ENCODE data around the gene OST4.
"Not testable (repeated sequence)": the region's sequence is repeated elsewhere in the genome, so short reads cannot be mapped to it uniquely, and the experiment has no call there.

The OST4 gene

DNA sequence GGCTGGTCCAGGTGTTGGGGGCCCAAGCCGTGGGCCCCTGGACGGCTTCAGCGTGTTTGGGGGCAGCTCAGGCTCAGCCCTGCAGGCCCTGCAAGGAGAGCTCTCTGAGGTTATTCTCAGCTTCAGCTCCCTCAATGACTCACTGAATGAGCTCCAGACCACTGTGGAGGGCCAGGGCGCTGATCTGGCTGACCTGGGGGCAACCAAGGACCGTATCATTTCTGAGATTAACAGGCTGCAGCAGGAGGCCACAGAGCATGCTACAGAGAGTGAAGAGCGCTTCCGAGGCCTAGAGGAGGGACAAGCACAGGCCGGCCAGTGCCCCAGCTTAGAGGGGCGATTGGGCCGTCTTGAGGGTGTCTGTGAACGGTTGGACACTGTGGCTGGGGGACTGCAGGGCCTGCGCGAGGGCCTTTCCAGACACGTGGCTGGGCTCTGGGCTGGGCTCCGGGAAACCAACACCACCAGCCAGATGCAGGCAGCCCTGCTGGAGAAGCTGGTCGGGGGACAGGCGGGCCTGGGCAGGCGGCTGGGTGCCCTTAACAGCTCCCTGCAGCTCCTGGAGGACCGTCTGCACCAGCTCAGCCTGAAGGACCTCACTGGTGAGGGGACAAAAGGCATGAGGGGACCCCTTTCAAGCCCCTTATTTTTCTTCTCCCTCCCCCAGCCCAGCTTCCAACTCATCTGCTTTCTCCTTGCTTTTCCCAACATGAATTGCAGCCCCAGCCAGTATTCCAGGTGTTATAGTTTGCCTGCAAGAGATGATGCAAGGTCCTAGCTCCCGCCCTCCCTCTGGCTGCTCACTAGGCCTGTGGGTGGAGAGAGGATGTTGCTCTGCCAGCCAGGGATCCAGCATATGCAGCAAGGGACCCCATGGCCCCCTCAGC is 12.2 kb upstream of the OST4 start:
- Histone ChIP-seq H3K27me3 (ENCODE audit: control insufficient read depth in 1 of 2, insufficient read depth in 2 of 2, low read length in 2 of 2) (no peaks in the 10 kb centered on the region), H3K36me3 (ENCODE audit: insufficient read depth, low read length) (peaks cover 17% of the 10 kb centered on the region), H3K4me1 (ENCODE audit: insufficient read depth, low read length) (peaks cover 64% of the 10 kb centered on the region), H3K27ac (ENCODE audit: low read depth, low read length) (no peak overlapping the region), H3K4me3 (ENCODE audit: low read depth in 1 of 2, low read length in 2 of 2) (no peak overlapping the region), H3K9ac (ENCODE audit: low read length) (no peak overlapping the region), H3K9me3 (ENCODE audit: low read length) (no peaks in the 10 kb centered on the region)

DNA sequence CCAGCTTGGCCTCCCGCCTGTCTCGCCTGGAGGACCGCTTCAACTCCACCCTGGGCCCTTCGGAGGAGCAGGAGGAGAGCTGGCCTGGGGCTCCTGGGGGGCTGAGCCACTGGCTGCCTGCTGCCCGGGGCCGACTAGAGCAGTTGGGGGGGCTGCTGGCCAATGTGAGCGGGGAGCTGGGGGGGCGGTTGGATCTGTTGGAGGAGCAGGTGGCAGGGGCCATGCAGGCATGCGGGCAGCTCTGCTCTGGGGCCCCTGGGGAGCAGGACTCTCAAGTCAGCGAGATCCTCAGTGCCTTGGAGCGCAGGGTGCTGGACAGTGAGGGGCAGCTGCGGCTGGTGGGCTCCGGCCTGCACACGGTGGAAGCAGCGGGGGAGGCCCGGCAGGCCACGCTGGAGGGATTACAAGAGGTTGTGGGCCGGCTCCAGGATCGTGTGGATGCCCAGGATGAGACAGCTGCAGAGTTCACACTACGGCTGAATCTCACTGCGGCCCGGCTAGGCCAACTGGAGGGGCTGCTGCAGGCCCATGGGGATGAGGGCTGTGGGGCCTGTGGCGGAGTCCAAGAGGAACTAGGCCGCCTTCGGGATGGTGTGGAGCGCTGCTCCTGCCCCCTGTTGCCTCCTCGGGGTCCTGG is 11.4 kb upstream of the OST4 start:
- Histone ChIP-seq H3K27me3 (ENCODE audit: control insufficient read depth in 1 of 2, insufficient read depth in 2 of 2, low read length in 2 of 2) (no peaks in the 10 kb centered on the region), H3K27ac (ENCODE audit: low read depth, low read length) (no peak overlapping the region), H3K4me1 (ENCODE audit: insufficient read depth, low read length) (peaks cover 67% of the 10 kb centered on the region), H3K9me3 (ENCODE audit: low read length) (no peaks in the 10 kb centered on the region), H3K9ac (ENCODE audit: low read length) (no peak overlapping the region), H3K36me3 (ENCODE audit: insufficient read depth, low read length) (peaks cover 17% of the 10 kb centered on the region), H3K4me3 (ENCODE audit: low read depth in 1 of 2, low read length in 2 of 2) (no peak overlapping the region)

DNA sequence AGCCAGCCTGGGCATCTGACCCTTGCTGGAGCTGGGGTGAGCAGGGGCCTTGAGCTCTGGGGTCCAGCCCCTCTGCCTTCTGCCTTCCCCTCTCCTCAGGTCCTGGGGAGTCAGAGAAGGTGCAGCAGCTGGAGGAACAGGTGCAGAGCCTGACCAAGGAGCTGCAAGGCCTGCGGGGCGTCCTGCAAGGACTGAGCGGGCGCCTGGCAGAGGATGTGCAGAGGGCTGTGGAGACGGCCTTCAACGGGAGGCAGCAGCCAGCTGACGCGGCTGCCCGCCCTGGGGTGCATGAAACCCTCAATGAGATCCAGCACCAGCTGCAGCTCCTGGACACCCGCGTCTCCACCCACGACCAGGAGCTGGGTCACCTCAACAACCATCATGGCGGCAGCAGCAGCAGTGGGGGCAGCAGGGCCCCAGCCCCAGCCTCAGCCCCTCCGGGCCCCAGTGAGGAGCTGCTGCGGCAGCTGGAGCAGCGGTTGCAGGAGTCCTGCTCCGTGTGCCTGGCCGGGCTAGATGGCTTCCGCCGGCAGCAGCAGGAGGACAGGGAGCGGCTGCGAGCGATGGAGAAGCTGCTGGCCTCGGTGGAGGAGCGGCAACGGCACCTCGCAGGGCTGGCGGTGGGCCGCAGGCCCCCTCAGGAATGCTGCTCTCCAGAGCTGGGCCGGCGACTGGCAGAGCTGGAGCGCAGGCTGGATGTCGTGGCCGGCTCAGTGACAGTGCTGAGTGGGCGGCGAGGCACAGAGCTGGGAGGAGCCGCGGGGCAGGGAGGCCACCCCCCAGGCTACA is 10.7 kb upstream of the OST4 start:
- H3K9ac ChIP-seq (ENCODE audit: low read length) = no peak overlapping the region
- H3K27ac ChIP-seq (ENCODE audit: low read depth, low read length) = peak overlapping the region; percentile 52
- no peaks in the 10 kb centered on the region for H3K27me3 ChIP-seq (ENCODE audit: control insufficient read depth in 1 of 2, insufficient read depth in 2 of 2, low read length in 2 of 2)
- H3K36me3 ChIP-seq (ENCODE audit: insufficient read depth, low read length) = peaks cover 17% of the 10 kb centered on the region
- peaks cover 67% of the 10 kb centered on the region for H3K4me1 ChIP-seq (ENCODE audit: insufficient read depth, low read length)
- H3K4me3 ChIP-seq (ENCODE audit: low read depth in 1 of 2, low read length in 2 of 2) = peak overlapping the region in 1 of 2 donors; percentile 90
- H3K9me3 ChIP-seq (ENCODE audit: low read length) = no peaks in the 10 kb centered on the region

DNA sequence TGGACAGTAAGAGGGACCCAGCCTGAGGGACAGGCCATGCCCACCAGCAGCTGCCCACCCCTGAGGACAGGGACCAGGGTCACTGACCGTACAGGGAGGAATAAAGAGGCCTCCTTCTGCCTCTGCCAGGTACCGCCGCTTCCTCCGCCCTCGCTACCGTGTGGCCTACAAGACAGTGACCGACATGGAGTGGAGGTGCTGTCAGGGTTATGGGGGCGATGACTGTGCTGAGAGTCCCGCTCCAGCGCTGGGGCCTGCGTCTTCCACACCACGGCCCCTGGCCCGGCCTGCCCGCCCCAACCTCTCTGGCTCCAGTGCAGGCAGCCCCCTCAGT is 9.1 kb upstream of the OST4 start:
- H3K27me3 ChIP-seq (ENCODE audit: control insufficient read depth in 1 of 2, insufficient read depth in 2 of 2, low read length in 2 of 2) = no peaks in the 10 kb centered on the region
- peak overlapping the region; percentile 90 to 96 for H3K4me3 ChIP-seq (ENCODE audit: low read depth in 1 of 2, low read length in 2 of 2)
- peak overlapping the region; percentile 87 for H3K27ac ChIP-seq (ENCODE audit: low read depth, low read length)
- no peaks in the 10 kb centered on the region for H3K9me3 ChIP-seq (ENCODE audit: low read length)
- peaks cover 17% of the 10 kb centered on the region for H3K36me3 ChIP-seq (ENCODE audit: insufficient read depth, low read length)
- peaks cover 69% of the 10 kb centered on the region for H3K4me1 ChIP-seq (ENCODE audit: insufficient read depth, low read length)
- H3K9ac ChIP-seq (ENCODE audit: low read length) = peak overlapping the region; percentile 97

DNA sequence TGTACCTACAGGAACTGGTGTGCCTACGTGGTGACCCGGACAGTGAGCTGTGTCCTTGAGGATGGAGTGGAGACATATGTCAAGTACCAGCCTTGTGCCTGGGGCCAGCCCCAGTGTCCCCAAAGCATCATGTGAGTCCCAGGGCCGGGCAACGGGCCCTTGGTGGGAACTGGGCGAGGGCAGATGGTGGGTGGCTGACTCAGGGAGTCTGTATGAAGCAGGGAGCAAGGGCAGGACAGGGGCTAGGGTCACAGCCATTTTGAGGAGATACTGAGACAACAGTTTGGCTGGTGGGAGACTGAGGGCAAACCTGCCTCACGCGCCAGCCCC is 8.7 kb upstream of the OST4 start:
- Histone ChIP-seq H3K4me1 (ENCODE audit: insufficient read depth, low read length) (peaks cover 70% of the 10 kb centered on the region), H3K9me3 (ENCODE audit: low read length) (no peaks in the 10 kb centered on the region), H3K9ac (ENCODE audit: low read length) (peak overlapping the region; percentile 97), H3K27me3 (ENCODE audit: control insufficient read depth in 1 of 2, insufficient read depth in 2 of 2, low read length in 2 of 2) (no peaks in the 10 kb centered on the region), H3K36me3 (ENCODE audit: insufficient read depth, low read length) (peaks cover 17% of the 10 kb centered on the region), H3K4me3 (ENCODE audit: low read depth in 1 of 2, low read length in 2 of 2) (peak overlapping the region; percentile 90 to 96), H3K27ac (ENCODE audit: low read depth, low read length) (peak overlapping the region; percentile 87)

DNA sequence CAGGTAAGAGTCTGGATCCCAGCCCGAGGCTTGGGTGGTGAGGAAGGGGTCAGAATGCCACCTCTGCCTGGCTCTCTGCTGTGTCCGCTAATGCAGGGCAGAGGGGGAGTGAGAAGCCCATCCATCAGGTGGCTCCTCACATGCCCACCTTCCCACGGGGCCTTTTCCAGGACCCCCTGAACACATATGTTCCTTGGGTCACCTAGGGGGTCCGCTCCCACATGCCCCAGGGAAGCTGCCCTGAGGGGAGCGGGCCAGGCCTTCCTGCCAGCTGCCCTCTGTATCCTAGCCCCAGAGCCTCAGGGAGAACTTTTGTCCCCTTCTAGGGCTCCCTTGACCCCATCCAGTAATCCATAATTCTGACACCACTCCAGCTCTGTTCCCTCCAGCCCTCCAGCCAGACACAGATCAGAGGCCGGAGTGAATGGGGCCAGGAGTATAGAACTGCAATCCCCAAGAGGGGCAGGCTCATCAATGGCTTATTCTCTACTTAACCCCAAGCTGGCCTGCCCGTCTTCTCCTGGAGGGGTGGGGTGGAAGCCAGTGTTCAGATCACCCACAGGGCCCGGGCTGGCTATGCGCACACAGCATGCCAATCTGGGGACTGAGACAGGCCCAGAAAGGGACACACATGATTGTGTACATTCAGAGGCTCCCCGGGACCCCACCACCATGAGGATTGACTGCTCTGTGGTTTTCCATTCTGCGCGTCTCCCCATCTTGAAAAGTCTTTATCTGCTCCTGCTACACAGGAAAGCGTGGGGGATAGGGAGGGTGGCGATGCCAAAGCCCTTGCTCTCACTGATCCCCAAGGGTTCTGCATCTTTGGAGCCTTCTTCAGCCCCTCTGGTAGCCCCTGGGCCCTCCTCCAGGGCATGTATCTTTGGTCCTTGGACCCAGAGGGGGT is 8.0 kb upstream of the OST4 start:
- peak overlapping the region; percentile 90 to 96 for H3K4me3 ChIP-seq (ENCODE audit: low read depth in 1 of 2, low read length in 2 of 2)
- no peaks in the 10 kb centered on the region for H3K9me3 ChIP-seq (ENCODE audit: low read length)
- H3K36me3 ChIP-seq (ENCODE audit: insufficient read depth, low read length) = peaks cover 17% of the 10 kb centered on the region
- H3K27ac ChIP-seq (ENCODE audit: low read depth, low read length) = peak overlapping the region; percentile 87
- H3K9ac ChIP-seq (ENCODE audit: low read length) = peak overlapping the region; percentile 97
- H3K4me1 ChIP-seq (ENCODE audit: insufficient read depth, low read length) = peaks cover 70% of the 10 kb centered on the region
- H3K27me3 ChIP-seq (ENCODE audit: control insufficient read depth in 1 of 2, insufficient read depth in 2 of 2, low read length in 2 of 2) = no peaks in the 10 kb centered on the region

DNA sequence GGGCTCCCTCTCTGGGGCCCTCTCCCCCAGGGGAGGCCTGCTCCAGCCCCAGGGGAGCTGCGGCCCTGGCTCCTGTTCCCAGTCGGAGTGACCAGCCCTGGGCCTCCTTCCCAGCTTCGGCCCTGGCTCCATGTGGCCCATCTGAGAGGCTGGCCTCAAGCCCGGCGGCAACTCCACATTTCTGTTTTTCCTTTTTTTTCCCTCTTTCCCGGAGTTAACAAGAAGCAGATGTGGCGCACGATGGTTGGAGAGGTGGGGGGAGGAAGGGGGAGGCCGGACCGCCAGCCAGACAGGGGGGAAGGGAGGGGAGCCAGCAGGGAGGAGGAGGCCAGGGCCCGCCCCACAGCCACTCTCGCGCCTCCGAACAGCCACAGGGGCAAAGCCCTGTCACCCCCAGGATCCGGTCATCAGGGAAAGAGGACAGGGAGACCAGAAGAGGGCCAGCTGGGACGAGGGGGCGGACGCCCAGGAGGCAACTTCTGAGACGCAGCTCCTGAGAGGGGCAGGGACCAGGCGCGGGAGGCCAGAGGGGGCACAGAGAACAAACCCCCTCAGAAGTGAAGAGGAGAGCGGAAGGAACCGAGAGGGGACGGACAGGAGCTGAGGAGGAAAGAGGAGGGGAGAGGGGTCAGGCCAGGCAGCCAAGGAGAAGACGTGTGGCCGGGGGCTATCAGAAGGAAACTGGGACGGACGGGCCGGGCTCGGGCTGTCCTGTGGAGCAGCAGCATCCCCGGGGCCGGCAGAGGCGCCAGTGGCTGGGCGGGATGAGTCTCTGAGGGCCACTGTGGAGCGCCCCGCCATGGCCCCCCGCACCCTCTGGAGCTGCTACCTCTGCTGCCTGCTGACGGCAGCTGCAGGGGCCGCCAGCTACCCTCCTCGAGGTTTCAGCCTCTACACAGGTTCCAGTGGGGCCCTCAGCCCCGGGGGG is 7.1 kb upstream of the OST4 start, which contains the start of gene EMILIN1:
Gene EMILIN1 (plus strand): TSS at position 349 of the 928 bp plus-strand sequence. CDS start 451 bp downstream, at position 800.
- peak within 1 kb of the TSS; percentile 90 to 96 for H3K4me3 ChIP-seq (ENCODE audit: low read depth in 1 of 2, low read length in 2 of 2)
- H3K36me3 ChIP-seq (ENCODE audit: insufficient read depth, low read length) = peaks cover 17% of the 10 kb centered on the region
- no peaks in the 10 kb centered on the region for H3K9me3 ChIP-seq (ENCODE audit: low read length)
- peak within 1 kb of the TSS; percentile 97 for H3K9ac ChIP-seq (ENCODE audit: low read length)
- H3K4me1 ChIP-seq (ENCODE audit: insufficient read depth, low read length) = peaks cover 70% of the 10 kb centered on the region
- no peaks in the 10 kb centered on the region for H3K27me3 ChIP-seq (ENCODE audit: control insufficient read depth in 1 of 2, insufficient read depth in 2 of 2, low read length in 2 of 2)
- peak within 1 kb of the TSS; percentile 87 for H3K27ac ChIP-seq (ENCODE audit: low read depth, low read length)

DNA sequence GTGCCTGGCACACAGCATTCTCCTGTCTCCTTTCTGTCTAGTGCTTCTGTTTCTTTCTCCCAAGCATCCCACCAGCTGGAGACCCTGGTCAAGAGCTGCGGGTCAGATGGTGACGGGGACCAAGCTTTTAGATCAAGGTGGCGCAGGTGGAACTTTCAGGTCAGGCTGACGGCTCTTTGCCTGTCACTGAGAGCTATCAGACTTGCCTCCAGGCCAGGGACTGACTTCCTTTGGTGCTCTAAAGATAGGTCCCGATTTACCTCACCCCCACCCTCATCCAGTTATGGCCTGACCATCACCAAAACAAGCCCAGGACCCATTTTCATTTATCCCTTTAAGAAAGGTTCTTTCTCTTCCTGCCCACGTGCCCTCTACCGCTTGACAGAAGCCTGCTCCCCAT is 5.8 kb upstream of the OST4 start:
- Histone ChIP-seq H3K9ac (ENCODE audit: low read length) (no peak overlapping the region), H3K4me3 (ENCODE audit: low read depth in 1 of 2, low read length in 2 of 2) (no peak overlapping the region), H3K27me3 (ENCODE audit: control insufficient read depth in 1 of 2, insufficient read depth in 2 of 2, low read length in 2 of 2) (no peaks in the 10 kb centered on the region), H3K36me3 (ENCODE audit: insufficient read depth, low read length) (peaks cover 8% of the 10 kb centered on the region), H3K27ac (ENCODE audit: low read depth, low read length) (peak overlapping the region; percentile 87), H3K4me1 (ENCODE audit: insufficient read depth, low read length) (peaks cover 67% of the 10 kb centered on the region), H3K9me3 (ENCODE audit: low read length) (no peaks in the 10 kb centered on the region)

DNA sequence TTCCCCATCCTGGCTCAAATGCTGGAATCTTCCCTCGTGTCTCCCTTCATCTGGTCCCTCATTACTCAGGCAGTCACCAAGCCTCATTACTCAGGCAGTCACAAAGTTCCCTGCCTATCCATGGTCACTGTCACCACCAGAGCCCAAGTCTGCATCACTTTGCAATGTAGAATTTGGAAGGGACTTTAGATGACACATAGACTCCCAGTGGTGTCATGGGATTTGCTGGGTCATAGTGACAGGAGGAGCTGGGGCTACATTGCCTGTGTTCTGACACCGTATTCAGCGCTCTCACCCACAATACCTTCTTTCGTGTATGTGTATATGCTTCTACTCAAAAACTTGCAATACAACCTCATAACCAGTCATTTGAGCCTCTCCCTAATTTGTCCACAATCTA is 4.9 kb upstream of the OST4 start:
- Histone ChIP-seq H3K27me3 (ENCODE audit: control insufficient read depth in 1 of 2, insufficient read depth in 2 of 2, low read length in 2 of 2) (no peaks in the 10 kb centered on the region), H3K36me3 (ENCODE audit: insufficient read depth, low read length) (no peaks in the 10 kb centered on the region), H3K4me1 (ENCODE audit: insufficient read depth, low read length) (peaks cover 58% of the 10 kb centered on the region), H3K9ac (ENCODE audit: low read length) (no peak overlapping the region), H3K9me3 (ENCODE audit: low read length) (no peaks in the 10 kb centered on the region), H3K27ac (ENCODE audit: low read depth, low read length) (peak overlapping the region; percentile 85), H3K4me3 (ENCODE audit: low read depth in 1 of 2, low read length in 2 of 2) (no peak overlapping the region)

DNA sequence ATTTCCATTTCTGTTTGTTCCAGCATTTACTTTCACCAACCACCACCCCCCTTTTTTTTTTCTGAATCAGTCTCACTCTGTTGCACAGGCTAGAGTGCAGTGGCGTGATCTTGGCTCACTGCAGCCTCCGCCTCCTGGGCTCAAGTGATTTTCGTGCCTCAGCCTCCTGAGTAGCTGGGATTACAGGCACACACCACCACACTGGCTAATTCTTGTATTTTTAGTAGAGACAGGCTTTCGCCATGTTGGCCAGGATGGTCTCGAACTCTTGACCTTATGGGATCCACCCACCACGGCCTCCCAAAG is 4.1 kb upstream of the OST4 start:
- not testable (repeated sequence) for H3K36me3 ChIP-seq (ENCODE audit: insufficient read depth, low read length); H3K9me3 ChIP-seq (ENCODE audit: low read length); H3K9ac ChIP-seq (ENCODE audit: low read length); H3K27me3 ChIP-seq (ENCODE audit: control insufficient read depth in 1 of 2, insufficient read depth in 2 of 2, low read length in 2 of 2); H3K4me3 ChIP-seq (ENCODE audit: low read depth in 1 of 2, low read length in 2 of 2)
- peaks cover 58% of the 10 kb centered on the region for H3K4me1 ChIP-seq (ENCODE audit: insufficient read depth, low read length)
- peak overlapping the region; percentile 85 for H3K27ac ChIP-seq (ENCODE audit: low read depth, low read length)
